Stimulated activated CD8-positive, alpha-beta memory T cell treated with anti-CD3 and anti-CD28 coated beads, Interleukin-12 subunit alpha, Interleukin-12 subunit beta, amount 100 ng/mL, for 1 hour (primary cell): ENCODE data around the gene NFIA.

Experiments
- DNase-seq: peaks from one replicate; pipeline ENCODE4 v3.0.0-alpha.2; 2020; ENCODE audit warnings: low read depth

NFIA gene

GRCh38 chr1:61247051-61247825 is 164.9 kb downstream of the NFIA start:
- DNase-seq = no peak

- DNase-seq = no peak
Measured at GRCh38 chr1:61247881-61248752, 165.8 kb downstream of the NFIA start.

GRCh38 chr1:61250933-61251332 is 168.6 kb downstream of the NFIA start:
- DNase-seq = no peak

- DNase-seq = no peak
Measured at GRCh38 chr1:61253059-61253735, 170.8 kb downstream of the NFIA start.

- DNase-seq = no peak
Measured at GRCh38 chr1:61253912-61254633, 171.7 kb downstream of the NFIA start.

GRCh38 chr1:61254634-61255357 is 172.4 kb downstream of the NFIA start:
- no peak for DNase-seq

- no peak for DNase-seq
Measured at GRCh38 chr1:61255358-61255703, 173.0 kb downstream of the NFIA start.

- DNase-seq = no peak
Measured at GRCh38 chr1:61259379-61260148, 177.2 kb downstream of the NFIA start.

- DNase-seq = no peak
Measured at GRCh38 chr1:61260171-61260570, 177.8 kb downstream of the NFIA start.

- DNase-seq = no peak
Measured at GRCh38 chr1:61261595-61261994, 179.2 kb downstream of the NFIA start.

- no peak for DNase-seq
Measured at GRCh38 chr1:61263905-61264824, 181.8 kb downstream of the NFIA start.

GRCh38 chr1:61264825-61265242 is 182.5 kb downstream of the NFIA start:
- DNase-seq = no peak

GRCh38 chr1:61265665-61266064 is 183.3 kb downstream of the NFIA start:
- no peak for DNase-seq

GRCh38 chr1:61266738-61267137 is 184.4 kb downstream of the NFIA start:
- DNase-seq = no peak

- no peak for DNase-seq
Measured at GRCh38 chr1:61268546-61269240, 186.3 kb downstream of the NFIA start.

GRCh38 chr1:61269602-61270001 is 187.2 kb downstream of the NFIA start:
- no peak for DNase-seq

- DNase-seq = no peak
Measured at GRCh38 chr1:61270107-61270506, 187.7 kb downstream of the NFIA start.

GRCh38 chr1:61270761-61271411 is 188.5 kb downstream of the NFIA start:
- DNase-seq = no peak
